Mucosa of gallbladder (tissue), 1 donor: ENCODE results near the gene BCAR3. TPM values are rescaled to one million over a fixed set of nuclear protein-coding genes. Genes with fewer than 3 reads are reported as not detected.

ENCODE experiments used
- DNase-seq: peaks from one replicate; pipeline ENCODE4 v3.0.0-alpha.2; 2020; ENCODE audit warnings: low spot score
- total RNA-seq: library from RNA; stranded (reverse); gene quantifications from one replicate; pipeline ENCODE4 v1.2.1, GENCODE V29; 2021
- donor health status: DM: no; HTN: no; CAD: no.

Gene BCAR3
- total RNA-seq, 1 donor from 2014 or later, result 51.8 TPM

- DNase-seq, result no peak
These were observed 132.5 kb downstream of the BCAR3 start for GRCh38 chr1:93549131-93549530.

- DNase-seq, result no peak
These were observed 135.3 kb downstream of the BCAR3 start for GRCh38 chr1:93546162-93546863.

- no peak for DNase-seq
These were observed 139.2 kb downstream of the BCAR3 start for GRCh38 chr1:93542398-93542797.

- no peak for DNase-seq
These were observed 140.6 kb downstream of the BCAR3 start for GRCh38 chr1:93541045-93541444.

- no peak for DNase-seq
These were observed 143.7 kb downstream of the BCAR3 start for GRCh38 chr1:93537924-93538323.

GRCh38 chr1:93537396-93537795 lies 144.2 kb downstream of the BCAR3 start:
- DNase-seq, result no peak

GRCh38 chr1:93533677-93534076 lies 148.0 kb downstream of the BCAR3 start:
- DNase-seq, result no peak

- DNase-seq, result no peak
These were observed 148.8 kb downstream of the BCAR3 start for GRCh38 chr1:93532780-93533378.

- no peak for DNase-seq
These were observed 150.4 kb downstream of the BCAR3 start for GRCh38 chr1:93531193-93531592.

GRCh38 chr1:93528412-93528811 lies 153.2 kb downstream of the BCAR3 start:
- no peak for DNase-seq

GRCh38 chr1:93526431-93526830 lies 155.2 kb downstream of the BCAR3 start:
- no peak for DNase-seq

GRCh38 chr1:93525431-93525830 lies 156.2 kb downstream of the BCAR3 start:
- no peak for DNase-seq

- DNase-seq, result no peak
These were observed 158.9 kb downstream of the BCAR3 start for GRCh38 chr1:93522721-93523120.

- no peak for DNase-seq
These were observed 160.0 kb downstream of the BCAR3 start for GRCh38 chr1:93521618-93522017.

GRCh38 chr1:93519199-93519829 lies 162.3 kb downstream of the BCAR3 start:
- no peak for DNase-seq

- DNase-seq, result no peak
These were observed 163.1 kb downstream of the BCAR3 start for GRCh38 chr1:93518516-93518915.

GRCh38 chr1:93516164-93516563 lies 165.5 kb downstream of the BCAR3 start:
- no peak for DNase-seq

Other genes starting within 250 kb of the BCAR3 start
- 57.1 TPM for gene FNBP1L, start 233.7 kb downstream of the BCAR3 start, total RNA-seq
- 32.7 TPM for gene DNTTIP2, start 197.4 kb upstream of the BCAR3 start, total RNA-seq
- gene GCLM, start 227.6 kb upstream of the BCAR3 start, total RNA-seq, result 41.7 TPM